ENCODE measurements around the gene COX4I2.
A peak's percentile ranks its signal among the peaks of the same experiment; 100 is the strongest.
"Not testable (repeated sequence)": the region's sequence is repeated elsewhere in the genome, so short reads cannot be mapped to it uniquely, and the experiment has no call there.

The COX4I2 gene

GRCh38 chr20:31642837-31643236 lies 5.1 kb downstream of the COX4I2 start:
- peak overlapping the region; percentile 29 for H2AFZ ChIP-seq (ENCODE audit: low read depth, low read length)
- H3K27ac ChIP-seq (ENCODE audit: low read length), result peak overlapping the region; percentile 63
- 0 out of 2 replicates have a peak overlapping the region, but pooled peaks have one; percentile 9 for H3K4me2 ChIP-seq (ENCODE audit: insufficient read depth, low read length)

DNA sequence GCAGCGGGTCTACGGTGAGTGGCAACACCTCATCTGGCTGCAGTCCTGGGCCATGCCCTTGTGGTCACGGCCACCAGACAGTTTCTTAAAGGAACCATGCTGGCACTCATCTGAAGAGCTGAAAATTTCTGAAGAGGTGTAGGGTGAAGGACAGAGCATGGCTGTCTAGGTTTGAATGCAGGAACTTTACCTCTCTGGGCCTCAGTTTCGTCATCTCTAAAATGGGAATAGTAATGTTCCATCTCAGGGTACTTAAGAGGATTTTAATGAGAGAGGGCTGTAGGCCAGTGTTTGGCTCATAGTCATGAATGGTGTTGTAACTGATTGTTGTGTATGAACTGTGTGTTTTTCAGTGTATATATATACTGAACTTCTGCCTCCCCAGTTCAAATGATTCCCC lies 5.8 kb downstream of the COX4I2 start:
- Histone ChIP-seq H2AFZ (ENCODE audit: low read depth, low read length) (peak overlapping the region; percentile 29; the same call in 1 of the 2 replicates), H3K9me3 (ENCODE audit: insufficient read depth, low read length, severe bottlenecking) (no peaks in the 10 kb centered on the region), H3K4me1 (ENCODE audit: insufficient read depth, low read length) (peaks cover 11% of the 10 kb centered on the region), H3K27ac (ENCODE audit: low read length) (peak overlapping the region; percentile 63; the same call in 1 of the 2 replicates), H3K79me2 (ENCODE audit: insufficient read depth, low read length) (no peaks in the 10 kb centered on the region), H3K4me2 (ENCODE audit: insufficient read depth, low read length) (no peak overlapping the region), H3K4me3 (ENCODE audit: low read depth in 1 of 2, low read length in 2 of 2) (no peak overlapping the region), H3K36me3 (ENCODE audit: insufficient read depth, low read length) (no peaks in the 10 kb centered on the region), H3K9ac (ENCODE audit: low read depth, low read length) (no peak overlapping the region), H3K27me3 (ENCODE audit: insufficient read depth, low read length, poor library complexity) (no peaks in the 10 kb centered on the region), H4K20me1 (ENCODE audit: insufficient read depth, low read length) (no peaks in the 10 kb centered on the region)
- ATAC-seq (ENCODE audit: insufficient read depth, low read depth) (0 out of 3 replicates have a peak, but pooled peaks have one; percentile 6), DNase-seq (no peak)
- no peak for TF ChIP-seq EZH2 (IDR thresholded peaks at IDR 0.05; ENCODE audit: borderline replicate concordance, low read depth, low read length, severe bottlenecking)
- TF ChIP-seq, protein P1, sequence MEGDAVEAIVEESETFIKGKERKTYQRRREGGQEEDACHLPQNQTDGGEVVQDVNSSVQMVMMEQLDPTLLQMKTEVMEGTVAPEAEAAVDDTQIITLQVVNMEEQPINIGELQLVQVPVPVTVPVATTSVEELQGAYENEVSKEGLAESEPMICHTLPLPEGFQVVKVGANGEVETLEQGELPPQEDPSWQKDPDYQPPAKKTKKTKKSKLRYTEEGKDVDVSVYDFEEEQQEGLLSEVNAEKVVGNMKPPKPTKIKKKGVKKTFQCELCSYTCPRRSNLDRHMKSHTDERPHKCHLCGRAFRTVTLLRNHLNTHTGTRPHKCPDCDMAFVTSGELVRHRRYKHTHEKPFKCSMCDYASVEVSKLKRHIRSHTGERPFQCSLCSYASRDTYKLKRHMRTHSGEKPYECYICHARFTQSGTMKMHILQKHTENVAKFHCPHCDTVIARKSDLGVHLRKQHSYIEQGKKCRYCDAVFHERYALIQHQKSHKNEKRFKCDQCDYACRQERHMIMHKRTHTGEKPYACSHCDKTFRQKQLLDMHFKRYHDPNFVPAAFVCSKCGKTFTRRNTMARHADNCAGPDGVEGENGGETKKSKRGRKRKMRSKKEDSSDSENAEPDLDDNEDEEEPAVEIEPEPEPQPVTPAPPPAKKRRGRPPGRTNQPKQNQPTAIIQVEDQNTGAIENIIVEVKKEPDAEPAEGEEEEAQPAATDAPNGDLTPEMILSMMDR (IDR thresholded peaks at IDR 0.05; ENCODE audit: borderline replicate concordance, extremely low read depth, low read length, poor library complexity, severe bottlenecking), result no peak

More at GRCh38 chr20:31642837-31643236, 5.1 kb downstream of the COX4I2 start:
- no peaks in the 10 kb centered on the region for H3K79me2 ChIP-seq (ENCODE audit: insufficient read depth, low read length)
- H3K36me3 ChIP-seq (ENCODE audit: insufficient read depth, low read length), result no peaks in the 10 kb centered on the region
- peaks cover 11% of the 10 kb centered on the region for H3K4me1 ChIP-seq (ENCODE audit: insufficient read depth, low read length)
- peak; percentile 44 for DNase-seq
- ATAC-seq (ENCODE audit: insufficient read depth, low read depth), result peak; percentile 74
- no peak overlapping the region for H3K4me3 ChIP-seq (ENCODE audit: low read depth in 1 of 2, low read length in 2 of 2)
- no peak overlapping the region for H3K9ac ChIP-seq (ENCODE audit: low read depth, low read length)
- H3K9me3 ChIP-seq (ENCODE audit: insufficient read depth, low read length, severe bottlenecking), result no peaks in the 10 kb centered on the region
- no peaks in the 10 kb centered on the region for H4K20me1 ChIP-seq (ENCODE audit: insufficient read depth, low read length)
- TF ChIP-seq EZH2 (IDR thresholded peaks at IDR 0.05; ENCODE audit: borderline replicate concordance, low read depth, low read length, severe bottlenecking), result no peak
- TF ChIP-seq, protein P1 (IDR thresholded peaks at IDR 0.05; ENCODE audit: borderline replicate concordance, extremely low read depth, low read length, poor library complexity, severe bottlenecking), result no peak
- no peaks in the 10 kb centered on the region for H3K27me3 ChIP-seq (ENCODE audit: insufficient read depth, low read length, poor library complexity)

DNA sequence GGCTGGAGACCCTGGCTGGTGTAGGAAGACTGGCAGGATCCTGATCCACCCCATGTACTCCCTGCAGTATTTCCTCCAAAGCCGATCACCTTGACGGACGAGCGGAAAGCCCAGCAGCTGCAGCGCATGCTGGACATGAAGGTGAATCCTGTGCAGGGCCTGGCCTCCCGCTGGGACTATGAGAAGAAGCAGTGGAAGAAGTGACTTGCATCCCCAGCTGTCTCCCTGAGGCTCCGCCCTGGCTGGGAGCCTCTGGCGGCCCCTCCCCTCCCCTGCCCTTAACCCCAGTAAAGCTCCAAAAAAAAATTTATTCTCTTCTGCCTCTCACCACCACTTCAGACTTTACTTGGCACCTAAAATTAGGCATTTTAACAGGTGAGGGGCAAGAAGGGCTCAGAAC lies 7.0 kb downstream of the COX4I2 start:
- no peak overlapping the region for H3K9ac ChIP-seq (ENCODE audit: low read depth, low read length)
- no peaks in the 10 kb centered on the region for H4K20me1 ChIP-seq (ENCODE audit: insufficient read depth, low read length)
- peaks cover 11% of the 10 kb centered on the region for H3K4me1 ChIP-seq (ENCODE audit: insufficient read depth, low read length)
- TF ChIP-seq, protein P1 (IDR thresholded peaks at IDR 0.05; ENCODE audit: borderline replicate concordance, extremely low read depth, low read length, poor library complexity, severe bottlenecking), result no peak
- no peak for TF ChIP-seq EZH2 (IDR thresholded peaks at IDR 0.05; ENCODE audit: borderline replicate concordance, low read depth, low read length, severe bottlenecking)
- no peaks in the 10 kb centered on the region for H3K27me3 ChIP-seq (ENCODE audit: insufficient read depth, low read length, poor library complexity)
- no peak overlapping the region for H3K4me2 ChIP-seq (ENCODE audit: insufficient read depth, low read length)
- no peak overlapping the region for H2AFZ ChIP-seq (ENCODE audit: low read depth, low read length)
- H3K4me3 ChIP-seq (ENCODE audit: low read depth in 1 of 2, low read length in 2 of 2), result no peak overlapping the region
- ATAC-seq (ENCODE audit: insufficient read depth, low read depth) (no peak; the same call in 2 of the 3 replicates), DNase-seq (no peak)
- no peaks in the 10 kb centered on the region for H3K79me2 ChIP-seq (ENCODE audit: insufficient read depth, low read length)
- no peaks in the 10 kb centered on the region for H3K9me3 ChIP-seq (ENCODE audit: insufficient read depth, low read length, severe bottlenecking)
- no peaks in the 10 kb centered on the region for H3K36me3 ChIP-seq (ENCODE audit: insufficient read depth, low read length)
- no peak overlapping the region for H3K27ac ChIP-seq (ENCODE audit: low read length)

- H2AFZ ChIP-seq (ENCODE audit: low read depth, low read length); H3K4me2 ChIP-seq (ENCODE audit: insufficient read depth, low read length); H3K36me3 ChIP-seq (ENCODE audit: insufficient read depth, low read length); H3K27ac ChIP-seq (ENCODE audit: low read length); H4K20me1 ChIP-seq (ENCODE audit: insufficient read depth, low read length); H3K27me3 ChIP-seq (ENCODE audit: insufficient read depth, low read length, poor library complexity); H3K4me3 ChIP-seq (ENCODE audit: low read depth in 1 of 2, low read length in 2 of 2); ATAC-seq (ENCODE audit: insufficient read depth, low read depth); DNase-seq; H3K79me2 ChIP-seq (ENCODE audit: insufficient read depth, low read length); H3K9ac ChIP-seq (ENCODE audit: low read depth, low read length); H3K4me1 ChIP-seq (ENCODE audit: insufficient read depth, low read length); H3K9me3 ChIP-seq (ENCODE audit: insufficient read depth, low read length, severe bottlenecking): not testable (repeated sequence)
These were observed 10.4 kb downstream of the COX4I2 start for GRCh38 chr20:31648104-31648503.

Measured in DND-41 (cell line).